ENCODE results near the gene PRSS57.

- TF ChIP-seq EZH2 (IDR thresholded peaks at IDR 0.05) (no peak), POLR2AphosphoS5 (IDR thresholded peaks at IDR 0.05; ENCODE audit: borderline replicate concordance, low read depth, low read length) (no peak), FOXP2 (optimal IDR thresholded peaks at IDR 0.05; ENCODE audit: control extremely low read depth, extremely low read length, insufficient read depth) (no peak)
Measured at GRCh38 chr19:719636-720344, 24.5 kb upstream of the PRSS57 start.
